Naive B cell (primary cell): ENCODE measurements around the gene TAS2R19. TPM values are rescaled to one million over a fixed set of nuclear protein-coding genes. Genes with fewer than 3 reads are reported as not detected.
A peak's percentile ranks its signal among the peaks of the same experiment; 100 is the strongest.
"Not testable (repeated sequence)": the region's sequence is repeated elsewhere in the genome, so short reads cannot be mapped to it uniquely, and the experiment has no call there.

Experiments
- ATAC-seq, 2 donors: fragments of 150-1000 bp; cut with Tn5 transposase; 2 replicates each; pipeline ENCODE4 v1.10.0; 2021; ENCODE audit warnings: low read depth in 2 of 2, mild to moderate bottlenecking in 2 of 2, moderate library complexity in 2 of 2
- DNase-seq: peaks from one replicate; pipeline ENCODE4 v3.0.0; 2022
- H3K27ac Mint-ChIP-seq, 6 donors: one replicate each; pipeline ENCODE4 v1.8.0; 2020 to 2022; ENCODE audit warnings: mild to moderate bottlenecking in 6 of 6, mixed read lengths in 6 of 6, moderate library complexity in 5 of 6, inconsistent platforms in 2 of 6
- H3K27me3 Mint-ChIP-seq, 3 donors: one replicate each; pipeline ENCODE4 v1.8.0; 2021 to 2022; ENCODE audit warnings: mixed read lengths in 3 of 3, mild to moderate bottlenecking in 1 of 3
- H3K36me3 Mint-ChIP-seq, 2 donors: one replicate each; pipeline ENCODE4 v1.8.0; 2020 to 2022; ENCODE audit warnings: mixed read lengths in 2 of 2, inconsistent platforms in 1 of 2, mild to moderate bottlenecking in 1 of 2
- H3K4me1 Mint-ChIP-seq, 3 donors: one replicate each; pipeline ENCODE4 v1.8.0; 2020 to 2022; ENCODE audit warnings: mixed read lengths in 3 of 3, inconsistent platforms in 1 of 3, mild to moderate bottlenecking in 1 of 3, moderate library complexity in 1 of 3
- H3K4me3 Mint-ChIP-seq, 8 donors: one replicate each; pipeline ENCODE4 v1.8.0; 2020 to 2022; ENCODE audit warnings: mild to moderate bottlenecking in 8 of 8, mixed read lengths in 8 of 8, moderate library complexity in 8 of 8, inconsistent platforms in 2 of 8
- H3K9me3 Mint-ChIP-seq, 7 donors: one replicate each; pipeline ENCODE4 v1.8.0; 2020 to 2022; ENCODE audit warnings: mixed read lengths in 7 of 7, mild to moderate bottlenecking in 5 of 7, inconsistent platforms in 2 of 7, moderate library complexity in 1 of 7
- polyA plus RNA-seq, 6 donors: library from polyadenylated mRNA; unstranded; fragments of 300-500 nt; fragmentation: Illumina TruSeq; gene quantifications; one replicate each; pipeline ENCODE4 v1.2.3, GENCODE V29; 2021; ENCODE audit warnings: low read depth in 6 of 6

TAS2R19 gene, protein sequence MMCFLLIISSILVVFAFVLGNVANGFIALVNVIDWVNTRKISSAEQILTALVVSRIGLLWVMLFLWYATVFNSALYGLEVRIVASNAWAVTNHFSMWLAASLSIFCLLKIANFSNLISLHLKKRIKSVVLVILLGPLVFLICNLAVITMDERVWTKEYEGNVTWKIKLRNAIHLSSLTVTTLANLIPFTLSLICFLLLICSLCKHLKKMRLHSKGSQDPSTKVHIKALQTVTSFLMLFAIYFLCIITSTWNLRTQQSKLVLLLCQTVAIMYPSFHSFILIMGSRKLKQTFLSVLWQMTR
- polyA plus RNA-seq = under 1 TPM in 3 of 6 donors, not detected in 3; 0.43 to 0.93 (median 0.51) TPM

DNA sequence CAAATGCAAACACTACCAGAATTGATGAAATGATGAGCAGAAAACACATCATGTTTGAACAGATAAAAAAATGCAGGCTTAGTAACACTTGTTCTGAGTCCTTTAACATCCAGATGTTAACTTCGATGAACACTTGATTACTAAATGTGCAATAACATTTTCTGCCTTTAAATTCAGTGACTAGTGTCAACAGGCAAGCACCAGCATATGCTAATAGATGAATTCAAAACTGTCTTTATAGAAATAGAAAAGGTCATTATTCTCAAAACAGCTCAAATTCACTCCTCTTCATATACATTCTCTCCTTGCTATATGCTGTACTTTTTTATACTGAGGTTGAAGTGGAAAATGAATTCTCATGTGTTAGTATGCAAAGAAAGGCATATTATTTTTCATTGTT is at the start of gene TAS2R19:
Gene TAS2R19, minus strand, starts transcription at position 101 of the 400 bp plus-strand sequence. Its CDS starts 49 bp downstream, at position 52.
- peaks cover 5 to 9% (median 7%) of the 10 kb centered on the region in 7 donors for H3K9me3 Mint-ChIP-seq
- DNase-seq = no peak
- H3K27me3 Mint-ChIP-seq = no peaks in the 10 kb centered on the region
- H3K27ac Mint-ChIP-seq = no peak within 1 kb of the TSS
- peaks cover 0 to 7% (median 4%) of the 10 kb centered on the region in 3 donors for H3K4me1 Mint-ChIP-seq
- peaks cover 11 to 15% of the 10 kb centered on the region in 2 donors for H3K36me3 Mint-ChIP-seq
- no peak for ATAC-seq
- no peak within 1 kb of the TSS for H3K4me3 Mint-ChIP-seq

- Mint-ChIP-seq H3K36me3 (peaks cover 0 to 5% of the 10 kb centered on the region in 2 donors), H3K27me3 (no peaks in the 10 kb centered on the region), H3K27ac (no peak overlapping the region), H3K4me3 (no peak overlapping the region), H3K9me3 (peaks cover 0 to 3% (median 0%) of the 10 kb centered on the region in 7 donors), H3K4me1 (peaks cover 17 to 29% (median 20%) of the 10 kb centered on the region in 3 donors)
- DNase-seq (no peak), ATAC-seq (no peak)
Measured at GRCh38 chr12:11071414-11071813, 49.0 kb upstream of the TAS2R19 start.

DNA sequence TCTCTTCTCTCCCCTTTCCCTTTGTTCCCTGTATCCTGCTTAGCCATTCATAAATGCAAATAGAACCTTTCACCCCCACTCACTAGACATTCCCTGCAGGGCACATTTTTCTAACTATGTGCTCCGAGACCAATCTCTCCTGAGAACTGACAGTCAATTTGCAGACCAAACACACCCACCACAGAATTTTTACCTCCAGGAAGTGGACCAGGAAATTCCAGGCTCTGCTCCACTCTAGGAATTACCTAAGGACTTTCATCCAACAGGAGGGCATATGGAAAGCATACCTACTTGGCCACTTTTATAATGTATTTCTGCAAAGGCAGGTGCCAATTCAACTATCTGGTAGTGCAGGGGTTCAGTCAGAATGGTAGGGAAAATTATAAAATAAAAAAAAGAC is 48.6 kb upstream of the TAS2R19 start:
- ATAC-seq (no peak), DNase-seq (no peak)
- no peak overlapping the region for H3K4me3 Mint-ChIP-seq
- H3K27me3 Mint-ChIP-seq = no peaks in the 10 kb centered on the region
- H3K27ac Mint-ChIP-seq = no peak overlapping the region
- H3K36me3 Mint-ChIP-seq = peaks cover 0 to 5% of the 10 kb centered on the region in 2 donors
- H3K4me1 Mint-ChIP-seq = peaks cover 17 to 29% (median 20%) of the 10 kb centered on the region in 3 donors
- peaks cover 0 to 3% (median 0%) of the 10 kb centered on the region in 7 donors for H3K9me3 Mint-ChIP-seq

DNA sequence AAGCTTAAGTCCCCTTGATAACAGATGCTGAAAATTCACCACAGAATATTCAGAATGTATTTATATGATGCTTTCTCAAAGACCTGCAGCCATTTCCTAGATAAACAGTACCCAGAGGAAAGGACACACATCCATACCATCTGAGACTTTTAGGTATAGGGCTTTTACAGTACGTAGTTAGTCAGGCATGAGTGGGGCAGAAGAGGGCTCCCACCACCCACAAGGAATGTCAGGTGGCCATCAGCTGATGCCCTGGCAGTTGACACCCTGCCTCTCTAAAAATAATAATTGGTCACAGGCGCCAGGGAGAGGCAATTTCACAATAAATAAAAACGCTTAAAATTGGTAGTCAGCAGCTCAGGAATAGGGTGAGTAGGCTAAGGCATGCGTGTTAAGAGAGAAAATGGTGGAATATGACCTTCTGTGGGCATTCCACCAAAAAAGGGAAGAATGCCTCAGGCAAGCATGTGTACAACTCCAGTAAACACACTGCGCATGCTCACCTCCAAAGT is 47.5 kb upstream of the TAS2R19 start:
- peaks cover 0 to 4% of the 10 kb centered on the region in 2 donors for H3K36me3 Mint-ChIP-seq
- no peak overlapping the region for H3K4me3 Mint-ChIP-seq
- H3K27me3 Mint-ChIP-seq = no peaks in the 10 kb centered on the region
- H3K9me3 Mint-ChIP-seq = peaks cover 0 to 3% (median 0%) of the 10 kb centered on the region in 7 donors
- H3K27ac Mint-ChIP-seq = peak overlapping the region in 1 of 6 donors; percentile 59
- peaks cover 17 to 29% (median 20%) of the 10 kb centered on the region in 3 donors for H3K4me1 Mint-ChIP-seq
- no peak for DNase-seq
- ATAC-seq = no peak

- no peak for DNase-seq
- peaks cover 0 to 3% (median 0%) of the 10 kb centered on the region in 7 donors for H3K9me3 Mint-ChIP-seq
- no peak for ATAC-seq
- H3K4me1 Mint-ChIP-seq = peaks cover 6 to 23% (median 17%) of the 10 kb centered on the region in 3 donors
- no peak overlapping the region for H3K4me3 Mint-ChIP-seq
- no peaks in the 10 kb centered on the region for H3K36me3 Mint-ChIP-seq
- H3K27me3 Mint-ChIP-seq = no peaks in the 10 kb centered on the region
- H3K27ac Mint-ChIP-seq = peak overlapping the region in 1 of 6 donors; percentile 16
Measured at GRCh38 chr12:11067514-11067913, 45.1 kb upstream of the TAS2R19 start.

DNA sequence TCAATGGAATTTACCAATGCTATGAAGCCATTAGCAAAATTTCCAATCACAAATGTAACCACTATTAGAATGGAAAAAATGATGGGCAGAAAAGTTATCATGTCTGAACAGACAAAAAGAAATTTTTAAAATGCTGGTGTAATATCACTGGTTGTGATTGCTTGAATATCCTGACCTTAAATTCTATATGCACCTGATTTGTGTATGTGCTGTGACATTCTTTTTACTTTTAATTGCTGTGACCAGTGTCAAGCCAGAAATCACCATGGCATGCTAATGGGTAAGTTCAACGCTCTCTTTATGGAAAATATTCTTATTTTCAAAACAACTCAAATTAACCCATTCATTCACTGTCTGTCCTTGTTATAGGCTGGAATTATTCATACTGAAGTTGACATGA is 39.8 kb upstream of the TAS2R19 start, which contains the start of gene TAS2R46:
Gene TAS2R46, minus strand, starts transcription at position 101 of the 400 bp plus-strand sequence. Its CDS starts 0 bp downstream, at position 101.
- H3K27ac Mint-ChIP-seq, ATAC-seq, H3K36me3 Mint-ChIP-seq, H3K9me3 Mint-ChIP-seq, H3K4me3 Mint-ChIP-seq, H3K27me3 Mint-ChIP-seq, H3K4me1 Mint-ChIP-seq, DNase-seq: not testable (repeated sequence)

DNA sequence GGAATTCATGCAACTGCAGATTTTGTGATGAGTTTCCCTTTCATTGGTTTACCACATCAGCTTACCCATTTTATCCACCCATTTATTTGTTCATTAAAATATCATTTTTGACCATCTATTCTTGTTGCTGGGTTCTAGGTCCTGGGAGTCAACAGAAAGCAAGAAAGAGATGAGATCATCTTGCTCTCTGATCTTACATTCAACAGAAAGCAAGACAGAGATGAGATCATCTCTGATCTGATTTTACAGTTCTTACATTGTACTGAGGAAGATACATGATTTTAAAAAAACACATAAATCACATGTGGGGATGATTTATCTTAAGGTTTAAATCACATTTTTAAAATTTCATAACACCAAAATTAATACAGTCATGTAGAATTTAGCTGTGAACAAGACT is 37.4 kb upstream of the TAS2R19 start:
- no peak overlapping the region for H3K4me3 Mint-ChIP-seq
- H3K4me1 Mint-ChIP-seq = peaks cover 0 to 4% (median 0%) of the 10 kb centered on the region in 3 donors
- H3K27me3 Mint-ChIP-seq = no peaks in the 10 kb centered on the region
- no peak overlapping the region for H3K27ac Mint-ChIP-seq
- ATAC-seq = no peak
- no peaks in the 10 kb centered on the region for H3K9me3 Mint-ChIP-seq
- H3K36me3 Mint-ChIP-seq = peaks cover 0 to 13% of the 10 kb centered on the region in 2 donors
- DNase-seq = no peak

- ATAC-seq (no peak), DNase-seq (no peak)
- peaks cover 0 to 13% of the 10 kb centered on the region in 2 donors for H3K36me3 Mint-ChIP-seq
- peaks cover 0 to 4% (median 0%) of the 10 kb centered on the region in 3 donors for H3K4me1 Mint-ChIP-seq
- H3K9me3 Mint-ChIP-seq = peaks cover 0 to 2% (median 0%) of the 10 kb centered on the region in 7 donors
- H3K27me3 Mint-ChIP-seq = no peaks in the 10 kb centered on the region
- H3K4me3 Mint-ChIP-seq = no peak overlapping the region
- H3K27ac Mint-ChIP-seq = no peak overlapping the region
Measured at GRCh38 chr12:11059041-11059440, 36.6 kb upstream of the TAS2R19 start.

DNA sequence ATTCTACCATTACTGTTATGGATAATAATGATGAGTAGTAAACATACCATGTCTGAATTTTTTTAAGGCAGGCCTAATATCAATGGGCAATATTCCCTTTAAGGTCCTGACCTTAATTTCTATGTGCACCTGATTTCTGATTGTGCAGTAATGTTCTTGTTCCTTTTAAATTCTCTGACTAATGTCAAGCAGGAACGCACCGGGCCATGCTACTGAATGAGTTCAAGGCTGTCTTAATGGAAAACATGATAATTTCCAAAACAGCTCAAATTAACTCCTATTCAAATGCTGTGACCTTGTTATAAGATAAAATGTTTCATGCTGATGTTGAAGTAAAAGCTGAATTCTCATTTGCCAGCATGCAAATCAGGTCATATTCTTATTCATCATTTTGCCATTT is 32.9 kb upstream of the TAS2R19 start:
- no peak overlapping the region for H3K4me3 Mint-ChIP-seq
- H3K4me1 Mint-ChIP-seq = no peaks in the 10 kb centered on the region
- H3K9me3 Mint-ChIP-seq = peaks cover 4 to 36% (median 17%) of the 10 kb centered on the region in 7 donors
- ATAC-seq (no peak), DNase-seq (no peak)
- no peak overlapping the region for H3K27ac Mint-ChIP-seq
- H3K27me3 Mint-ChIP-seq = no peaks in the 10 kb centered on the region
- H3K36me3 Mint-ChIP-seq = peaks cover 14 to 41% of the 10 kb centered on the region in 2 donors

DNA sequence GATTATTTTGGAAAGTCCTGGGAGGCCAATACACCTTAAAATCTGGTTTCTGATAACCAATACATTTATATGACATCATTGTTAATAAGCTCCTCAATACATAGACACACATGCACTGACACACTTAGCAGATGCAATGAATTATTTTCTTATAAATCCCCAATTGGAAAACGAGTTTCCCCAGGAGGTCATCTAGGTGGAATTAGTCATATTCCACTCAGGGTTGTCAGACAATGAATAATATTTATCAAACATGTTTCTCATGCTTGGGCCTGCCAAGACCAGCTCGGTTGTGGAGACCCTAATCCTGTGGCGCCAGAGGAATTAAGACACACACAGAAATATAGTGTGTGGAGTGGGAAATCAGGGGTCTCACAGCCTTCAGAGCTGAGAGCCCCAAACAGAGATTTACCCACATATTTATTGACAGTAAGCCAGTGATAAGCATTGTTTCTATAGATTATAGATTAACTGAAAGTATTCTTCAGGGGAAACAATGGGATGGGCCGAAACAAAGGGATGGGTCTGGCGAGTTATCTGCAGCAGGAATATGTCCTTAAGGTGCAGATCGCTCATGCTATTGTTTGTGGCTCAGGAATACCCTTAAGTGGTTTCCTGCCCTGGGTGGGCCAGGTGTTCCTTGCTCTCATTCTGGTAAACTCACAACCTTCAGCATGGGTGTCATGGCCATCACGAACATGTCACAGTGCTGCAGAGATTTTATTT is 27.5 kb upstream of the TAS2R19 start:
- not testable (repeated sequence) for H3K27ac Mint-ChIP-seq, H3K27me3 Mint-ChIP-seq, H3K4me1 Mint-ChIP-seq, DNase-seq, ATAC-seq
- peaks cover 5 to 45% (median 22%) of the 10 kb centered on the region in 7 donors for H3K9me3 Mint-ChIP-seq
- H3K4me3 Mint-ChIP-seq = peak overlapping the region in 1 of 8 donors; percentile 30
- H3K36me3 Mint-ChIP-seq = peaks cover 27 to 60% of the 10 kb centered on the region in 2 donors

DNA sequence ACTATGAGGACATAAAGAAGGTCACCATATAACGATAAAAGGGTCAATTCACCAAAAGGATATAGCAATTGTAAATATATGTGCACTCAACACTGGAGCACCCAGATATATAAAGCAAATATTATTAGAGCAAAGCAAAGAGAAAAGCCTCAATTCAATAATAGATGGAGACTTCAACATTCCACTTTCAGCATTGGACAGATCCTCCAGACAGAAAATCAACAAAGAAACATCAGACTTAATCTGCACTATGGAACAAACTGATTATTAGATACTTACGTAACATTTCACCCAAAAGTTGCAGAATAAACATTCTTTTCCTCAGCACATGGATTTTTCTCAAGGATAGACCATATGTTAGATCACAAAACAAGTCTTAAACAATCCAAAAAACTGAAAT is 18.9 kb upstream of the TAS2R19 start:
- not testable (repeated sequence) for H3K4me3 Mint-ChIP-seq, ATAC-seq, H3K27me3 Mint-ChIP-seq, DNase-seq, H3K4me1 Mint-ChIP-seq, H3K27ac Mint-ChIP-seq
- peaks cover 0 to 11% (median 0%) of the 10 kb centered on the region in 7 donors for H3K9me3 Mint-ChIP-seq
- peaks cover 42 to 63% of the 10 kb centered on the region in 2 donors for H3K36me3 Mint-ChIP-seq

DNA sequence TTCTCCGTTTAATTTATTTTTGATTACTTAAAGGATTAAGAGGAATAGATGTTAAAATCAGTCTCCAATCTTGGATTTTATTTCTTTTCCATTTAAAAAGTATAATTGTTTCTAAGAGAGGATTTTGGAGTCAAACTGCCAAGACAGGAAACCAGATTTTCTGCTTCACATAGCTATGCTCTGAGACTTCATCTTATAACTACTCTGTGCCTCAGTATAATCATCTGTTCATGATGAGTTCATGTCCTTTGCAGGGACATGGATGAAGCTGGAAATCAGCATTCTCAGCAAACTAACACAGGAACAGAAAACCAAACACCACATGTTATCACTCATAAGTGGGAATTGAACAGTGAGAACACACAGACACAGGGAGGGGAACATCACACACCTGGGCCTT is 17.7 kb upstream of the TAS2R19 start:
- H3K27ac Mint-ChIP-seq = no peak overlapping the region
- peaks cover 39 to 61% of the 10 kb centered on the region in 2 donors for H3K36me3 Mint-ChIP-seq
- peaks cover 0 to 11% (median 0%) of the 10 kb centered on the region in 7 donors for H3K9me3 Mint-ChIP-seq
- ATAC-seq (no peak), DNase-seq (no peak)
- no peak overlapping the region for H3K4me3 Mint-ChIP-seq
- peaks cover 0 to 3% (median 0%) of the 10 kb centered on the region in 3 donors for H3K4me1 Mint-ChIP-seq
- no peaks in the 10 kb centered on the region for H3K27me3 Mint-ChIP-seq

- ATAC-seq = no peak
- H3K36me3 Mint-ChIP-seq = peaks cover 29 to 55% of the 10 kb centered on the region in 2 donors
- H3K4me3 Mint-ChIP-seq = no peak overlapping the region
- no peak for DNase-seq
- peaks cover 0 to 11% (median 0%) of the 10 kb centered on the region in 7 donors for H3K9me3 Mint-ChIP-seq
- no peak overlapping the region for H3K27ac Mint-ChIP-seq
- no peaks in the 10 kb centered on the region for H3K27me3 Mint-ChIP-seq
- H3K4me1 Mint-ChIP-seq = peaks cover 0 to 3% (median 0%) of the 10 kb centered on the region in 3 donors
Measured at GRCh38 chr12:11039171-11039570, 16.8 kb upstream of the TAS2R19 start.
